DMS79 (cell line): ENCODE data around the gene B3GNT7.
A peak's percentile ranks its signal among the peaks of the same experiment; 100 is the strongest.
"Not testable (repeated sequence)": the region's sequence is repeated elsewhere in the genome, so short reads cannot be mapped to it uniquely, and the experiment has no call there.

Experiments used
- DNase-seq: peaks from one replicate; lab custom pipeline; 2025; lab: John Stamatoyannopoulos, UW

The B3GNT7 gene

GRCh38 chr2:231403421-231404182, 8.1 kb downstream of the B3GNT7 start:
- DNase-seq, result peak; percentile 32

- not testable (repeated sequence) for DNase-seq
These were observed 8.7 kb downstream of the B3GNT7 start for GRCh38 chr2:231404183-231404578.

- not testable (repeated sequence) for DNase-seq
These were observed 10.3 kb downstream of the B3GNT7 start for GRCh38 chr2:231405601-231406367.

GRCh38 chr2:231407686-231408085, 12.2 kb downstream of the B3GNT7 start:
- not testable (repeated sequence) for DNase-seq

- not testable (repeated sequence) for DNase-seq
These were observed 12.8 kb downstream of the B3GNT7 start for GRCh38 chr2:231408304-231408703.

GRCh38 chr2:231409776-231410175, 14.3 kb downstream of the B3GNT7 start:
- no peak for DNase-seq

GRCh38 chr2:231410293-231411004, 14.9 kb downstream of the B3GNT7 start:
- DNase-seq, result no peak

GRCh38 chr2:231411237-231411636, 15.7 kb downstream of the B3GNT7 start:
- no peak for DNase-seq

GRCh38 chr2:231411831-231412617, 16.5 kb downstream of the B3GNT7 start:
- DNase-seq, result peak; percentile 27

GRCh38 chr2:231412618-231412963, 17.1 kb downstream of the B3GNT7 start:
- DNase-seq, result no peak

GRCh38 chr2:231413456-231413855, 17.9 kb downstream of the B3GNT7 start:
- DNase-seq, result no peak

- DNase-seq, result no peak
These were observed 18.5 kb downstream of the B3GNT7 start for GRCh38 chr2:231413921-231414476.

- no peak for DNase-seq
These were observed 19.5 kb downstream of the B3GNT7 start for GRCh38 chr2:231415029-231415428.

- no peak for DNase-seq
These were observed 23.5 kb downstream of the B3GNT7 start for GRCh38 chr2:231418820-231419640.

GRCh38 chr2:231421051-231421580, 25.6 kb downstream of the B3GNT7 start:
- no peak for DNase-seq

GRCh38 chr2:231422056-231422455, 26.5 kb downstream of the B3GNT7 start:
- DNase-seq, result no peak

GRCh38 chr2:231423176-231423575, 27.7 kb downstream of the B3GNT7 start:
- no peak for DNase-seq

- no peak for DNase-seq
These were observed 29.8 kb downstream of the B3GNT7 start for GRCh38 chr2:231425291-231425810.

- no peak for DNase-seq
These were observed 30.5 kb downstream of the B3GNT7 start for GRCh38 chr2:231425811-231426703.
